ENCODE data around the gene USP36. TPM values are rescaled to one million over a fixed set of nuclear protein-coding genes. Genes with fewer than 3 reads are reported as not detected.

The USP36 gene
- total RNA-seq, 4 donors from 2014 or later, result 6.5 to 102 (median 31.9) TPM

- no peaks in the 10 kb centered on the region for H3K36me3 ChIP-seq
- TF ChIP-seq, protein P1, sequence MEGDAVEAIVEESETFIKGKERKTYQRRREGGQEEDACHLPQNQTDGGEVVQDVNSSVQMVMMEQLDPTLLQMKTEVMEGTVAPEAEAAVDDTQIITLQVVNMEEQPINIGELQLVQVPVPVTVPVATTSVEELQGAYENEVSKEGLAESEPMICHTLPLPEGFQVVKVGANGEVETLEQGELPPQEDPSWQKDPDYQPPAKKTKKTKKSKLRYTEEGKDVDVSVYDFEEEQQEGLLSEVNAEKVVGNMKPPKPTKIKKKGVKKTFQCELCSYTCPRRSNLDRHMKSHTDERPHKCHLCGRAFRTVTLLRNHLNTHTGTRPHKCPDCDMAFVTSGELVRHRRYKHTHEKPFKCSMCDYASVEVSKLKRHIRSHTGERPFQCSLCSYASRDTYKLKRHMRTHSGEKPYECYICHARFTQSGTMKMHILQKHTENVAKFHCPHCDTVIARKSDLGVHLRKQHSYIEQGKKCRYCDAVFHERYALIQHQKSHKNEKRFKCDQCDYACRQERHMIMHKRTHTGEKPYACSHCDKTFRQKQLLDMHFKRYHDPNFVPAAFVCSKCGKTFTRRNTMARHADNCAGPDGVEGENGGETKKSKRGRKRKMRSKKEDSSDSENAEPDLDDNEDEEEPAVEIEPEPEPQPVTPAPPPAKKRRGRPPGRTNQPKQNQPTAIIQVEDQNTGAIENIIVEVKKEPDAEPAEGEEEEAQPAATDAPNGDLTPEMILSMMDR (IDR thresholded peaks at IDR 0.05), result no peak
- TF ChIP-seq POLR2A (IDR thresholded peaks at IDR 0.05), result no peak
- H3K27me3 ChIP-seq, result no peaks in the 10 kb centered on the region
- intact Hi-C loops (cut with DNase I; ENCODE audit: low total_unique reads), result no loop called here
- no peak overlapping the region for H3K27ac ChIP-seq
- H3K4me3 ChIP-seq, result no peak overlapping the region
- H3K4me1 ChIP-seq, result peaks cover 0 to 5% of the 10 kb centered on the region in 2 donors
- H3K9me3 ChIP-seq, result no peaks in the 10 kb centered on the region
- DNase-seq, result no peak
These were observed 24.9 kb downstream of the USP36 start for GRCh38 chr17:78815696-78816095.

- Histone ChIP-seq H3K9me3 (no peaks in the 10 kb centered on the region), H3K27me3 (no peaks in the 10 kb centered on the region), H3K4me3 (no peak overlapping the region), H3K4me1 (peaks cover 0 to 5% of the 10 kb centered on the region in 2 donors), H3K27ac (peak overlapping the region; percentile 32 to 64), H3K36me3 (no peaks in the 10 kb centered on the region)
- DNase-seq, result no peak
- TF ChIP-seq, protein P1 (IDR thresholded peaks at IDR 0.05), result no peak
- no peak for TF ChIP-seq POLR2A (IDR thresholded peaks at IDR 0.05)
- intact Hi-C loops (cut with DNase I; ENCODE audit: low total_unique reads), result no loop called here
These were observed 27.8 kb downstream of the USP36 start for GRCh38 chr17:78812855-78813254.

- Histone ChIP-seq H3K27me3 (no peaks in the 10 kb centered on the region), H3K4me1 (peaks cover 0 to 2% of the 10 kb centered on the region in 2 donors), H3K36me3 (no peaks in the 10 kb centered on the region), H3K4me3 (no peak overlapping the region), H3K27ac (peak overlapping the region in 1 of 2 donors; percentile 24), H3K9me3 (no peaks in the 10 kb centered on the region)
- intact Hi-C loops (cut with DNase I; ENCODE audit: low total_unique reads), result no loop called here
- DNase-seq, result no peak
- TF ChIP-seq, protein P1 (IDR thresholded peaks at IDR 0.05), result no peak
- no peak for TF ChIP-seq POLR2A (IDR thresholded peaks at IDR 0.05)
These were observed 32.5 kb downstream of the USP36 start for GRCh38 chr17:78808163-78808562.

DNA sequence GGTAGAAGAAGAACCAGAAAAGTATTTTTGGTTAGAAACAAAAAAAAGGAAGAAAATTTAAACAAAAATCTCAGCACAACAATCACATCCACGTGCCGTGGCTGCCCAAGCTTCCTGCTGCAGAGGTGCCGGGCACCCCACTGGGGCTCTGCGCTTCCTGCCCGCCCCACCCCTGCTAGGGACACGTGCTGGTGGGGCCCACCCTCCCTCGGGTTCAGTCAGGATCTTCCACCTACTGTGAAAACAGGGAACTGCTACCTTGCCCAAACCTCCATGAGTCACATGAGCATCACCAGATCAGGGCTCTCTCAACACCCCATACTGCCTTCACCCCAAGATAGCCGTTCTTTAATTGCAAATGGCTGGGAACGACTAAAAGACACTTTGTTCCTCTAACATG, 34.2 kb downstream of the USP36 start:
- H3K4me1 ChIP-seq, result no peaks in the 10 kb centered on the region
- intact Hi-C loops (cut with DNase I; ENCODE audit: low total_unique reads), result no loop called here
- H3K9me3 ChIP-seq, result no peaks in the 10 kb centered on the region
- H3K27ac ChIP-seq, result peak overlapping the region in 1 of 2 donors; percentile 72
- H3K4me3 ChIP-seq, result no peak overlapping the region
- TF ChIP-seq, protein P1 (IDR thresholded peaks at IDR 0.05), result no peak
- no peak for TF ChIP-seq POLR2A (IDR thresholded peaks at IDR 0.05)
- no peak for DNase-seq
- no peaks in the 10 kb centered on the region for H3K36me3 ChIP-seq
- H3K27me3 ChIP-seq, result no peaks in the 10 kb centered on the region

GRCh38 chr17:78805301-78805700, 35.3 kb downstream of the USP36 start:
- intact Hi-C loops (cut with DNase I; ENCODE audit: low total_unique reads), result no loop called here
- Histone ChIP-seq H3K27ac (peak overlapping the region; percentile 49 to 72), H3K9me3 (no peaks in the 10 kb centered on the region), H3K27me3 (no peaks in the 10 kb centered on the region), H3K4me1 (no peaks in the 10 kb centered on the region), H3K4me3 (no peak overlapping the region), H3K36me3 (no peaks in the 10 kb centered on the region)
- no peak for DNase-seq
- TF ChIP-seq POLR2A (IDR thresholded peaks at IDR 0.05), result no peak
- TF ChIP-seq, protein P1 (IDR thresholded peaks at IDR 0.05), result no peak

Data from uterus (tissue), 4 donors.